HPDE6-E6E7 (cell line): Measurements from ENCODE around the gene ODAD2.
"Not testable (repeated sequence)": the region's sequence is repeated elsewhere in the genome, so short reads cannot be mapped to it uniquely, and the experiment has no call there.

ENCODE experiments used
- DNase-seq: peaks from one replicate; pipeline ENCODE4 v3.0.0; 2011; ENCODE audit warnings: missing footprints; ENCODE audit errors: extremely low spot score

The ODAD2 gene, protein sequence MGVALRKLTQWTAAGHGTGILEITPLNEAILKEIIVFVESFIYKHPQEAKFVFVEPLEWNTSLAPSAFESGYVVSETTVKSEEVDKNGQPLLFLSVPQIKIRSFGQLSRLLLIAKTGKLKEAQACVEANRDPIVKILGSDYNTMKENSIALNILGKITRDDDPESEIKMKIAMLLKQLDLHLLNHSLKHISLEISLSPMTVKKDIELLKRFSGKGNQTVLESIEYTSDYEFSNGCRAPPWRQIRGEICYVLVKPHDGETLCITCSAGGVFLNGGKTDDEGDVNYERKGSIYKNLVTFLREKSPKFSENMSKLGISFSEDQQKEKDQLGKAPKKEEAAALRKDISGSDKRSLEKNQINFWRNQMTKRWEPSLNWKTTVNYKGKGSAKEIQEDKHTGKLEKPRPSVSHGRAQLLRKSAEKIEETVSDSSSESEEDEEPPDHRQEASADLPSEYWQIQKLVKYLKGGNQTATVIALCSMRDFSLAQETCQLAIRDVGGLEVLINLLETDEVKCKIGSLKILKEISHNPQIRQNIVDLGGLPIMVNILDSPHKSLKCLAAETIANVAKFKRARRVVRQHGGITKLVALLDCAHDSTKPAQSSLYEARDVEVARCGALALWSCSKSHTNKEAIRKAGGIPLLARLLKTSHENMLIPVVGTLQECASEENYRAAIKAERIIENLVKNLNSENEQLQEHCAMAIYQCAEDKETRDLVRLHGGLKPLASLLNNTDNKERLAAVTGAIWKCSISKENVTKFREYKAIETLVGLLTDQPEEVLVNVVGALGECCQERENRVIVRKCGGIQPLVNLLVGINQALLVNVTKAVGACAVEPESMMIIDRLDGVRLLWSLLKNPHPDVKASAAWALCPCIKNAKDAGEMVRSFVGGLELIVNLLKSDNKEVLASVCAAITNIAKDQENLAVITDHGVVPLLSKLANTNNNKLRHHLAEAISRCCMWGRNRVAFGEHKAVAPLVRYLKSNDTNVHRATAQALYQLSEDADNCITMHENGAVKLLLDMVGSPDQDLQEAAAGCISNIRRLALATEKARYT

DNA sequence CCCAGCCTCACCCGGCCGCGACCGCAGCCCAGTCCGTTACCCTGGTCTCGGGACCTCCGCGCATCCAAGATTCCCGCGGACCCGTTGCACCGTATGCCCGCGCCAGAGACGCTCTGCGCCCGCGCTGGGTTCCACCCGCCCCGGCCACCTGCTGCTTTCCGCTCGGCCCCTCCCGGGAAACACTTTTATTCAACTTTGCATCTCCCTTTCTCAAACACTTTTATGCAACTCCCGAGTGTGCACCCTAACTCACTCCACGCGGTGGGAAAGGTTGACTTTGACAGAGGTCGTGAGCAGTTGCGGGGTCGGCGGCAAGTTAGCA lies at the start of gene ODAD2:
Gene ODAD2, minus strand, starts transcription at position 126 of the 322 bp plus-strand sequence. CDS start 3,937 bp downstream, outside the sequence.
- DNase-seq: no peak

DNA sequence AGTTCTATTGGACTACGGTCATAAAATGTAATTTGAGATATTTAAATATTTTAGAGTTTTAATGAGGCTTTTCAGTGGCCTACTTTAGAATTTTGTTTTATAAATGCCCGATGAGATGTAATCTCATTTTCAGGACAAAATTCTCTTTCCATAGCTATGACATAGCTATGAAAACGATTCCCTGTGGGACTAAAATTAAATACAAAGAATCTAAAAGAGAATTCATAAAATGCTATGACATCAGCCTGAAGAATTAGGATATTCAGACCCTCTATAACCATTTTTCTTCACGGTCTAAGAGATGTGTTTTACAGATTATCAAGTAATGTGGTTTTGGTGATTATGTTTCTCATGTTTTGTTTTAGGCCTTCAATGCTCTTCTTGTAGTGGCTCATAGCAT lies 48.2 kb upstream of the ODAD2 start:
- no peak for DNase-seq

DNA sequence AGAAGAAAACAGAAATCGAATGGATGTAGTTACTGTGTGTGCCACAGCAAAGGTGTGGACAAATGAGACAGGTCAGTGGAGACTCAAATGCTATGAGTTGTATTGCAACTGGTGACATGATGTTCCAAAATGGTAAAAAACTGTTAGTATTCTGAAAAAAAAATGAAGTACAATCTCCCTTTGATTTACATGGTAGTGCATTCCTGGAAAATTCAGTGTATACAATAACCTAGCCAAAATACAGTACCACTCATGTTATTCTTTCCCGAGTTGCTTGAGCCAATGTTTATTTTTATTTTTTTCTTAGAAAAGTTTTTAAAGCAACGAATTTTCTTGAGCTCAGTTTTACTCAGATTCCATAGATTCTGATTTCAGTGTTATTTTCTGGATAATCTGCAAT lies 47.7 kb upstream of the ODAD2 start:
- no peak for DNase-seq

DNA sequence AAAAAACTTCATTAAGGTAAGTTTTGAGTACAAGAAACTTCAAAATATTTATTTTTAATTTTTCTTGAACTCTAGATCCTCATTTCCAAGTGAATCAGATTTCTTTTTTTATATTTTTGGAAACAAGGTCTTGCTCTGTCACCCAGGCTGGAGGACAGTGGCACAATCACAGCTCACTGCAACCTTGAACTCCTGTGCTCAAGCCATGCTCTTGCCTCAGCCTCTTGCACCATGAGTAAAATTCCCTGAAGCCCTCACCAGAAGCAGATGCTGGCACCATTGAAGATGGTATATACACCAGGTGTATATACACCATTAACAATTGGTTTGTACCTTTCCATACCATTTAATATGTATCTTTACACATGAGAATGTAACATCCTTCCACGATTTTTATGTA lies 45.1 kb upstream of the ODAD2 start:
- no peak for DNase-seq

DNA sequence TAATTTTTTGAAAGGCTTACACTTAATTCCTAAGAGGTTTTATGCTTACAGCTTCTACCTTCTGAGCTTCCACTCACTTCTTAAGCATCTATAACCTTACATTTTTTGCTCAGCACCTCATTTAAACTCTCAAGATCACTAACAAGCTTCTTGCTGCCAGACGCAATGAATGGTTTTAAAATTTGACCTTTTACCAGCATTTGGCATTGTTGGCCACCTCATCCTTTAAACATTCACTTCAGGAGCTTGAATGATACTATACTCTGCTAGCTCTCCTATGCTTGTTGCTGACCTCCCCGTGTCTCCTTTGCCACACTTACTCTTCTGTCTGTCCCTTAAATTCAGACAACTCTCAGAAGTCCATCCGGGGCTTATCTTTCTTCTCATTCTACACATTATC lies 37.7 kb upstream of the ODAD2 start:
- no peak for DNase-seq

DNA sequence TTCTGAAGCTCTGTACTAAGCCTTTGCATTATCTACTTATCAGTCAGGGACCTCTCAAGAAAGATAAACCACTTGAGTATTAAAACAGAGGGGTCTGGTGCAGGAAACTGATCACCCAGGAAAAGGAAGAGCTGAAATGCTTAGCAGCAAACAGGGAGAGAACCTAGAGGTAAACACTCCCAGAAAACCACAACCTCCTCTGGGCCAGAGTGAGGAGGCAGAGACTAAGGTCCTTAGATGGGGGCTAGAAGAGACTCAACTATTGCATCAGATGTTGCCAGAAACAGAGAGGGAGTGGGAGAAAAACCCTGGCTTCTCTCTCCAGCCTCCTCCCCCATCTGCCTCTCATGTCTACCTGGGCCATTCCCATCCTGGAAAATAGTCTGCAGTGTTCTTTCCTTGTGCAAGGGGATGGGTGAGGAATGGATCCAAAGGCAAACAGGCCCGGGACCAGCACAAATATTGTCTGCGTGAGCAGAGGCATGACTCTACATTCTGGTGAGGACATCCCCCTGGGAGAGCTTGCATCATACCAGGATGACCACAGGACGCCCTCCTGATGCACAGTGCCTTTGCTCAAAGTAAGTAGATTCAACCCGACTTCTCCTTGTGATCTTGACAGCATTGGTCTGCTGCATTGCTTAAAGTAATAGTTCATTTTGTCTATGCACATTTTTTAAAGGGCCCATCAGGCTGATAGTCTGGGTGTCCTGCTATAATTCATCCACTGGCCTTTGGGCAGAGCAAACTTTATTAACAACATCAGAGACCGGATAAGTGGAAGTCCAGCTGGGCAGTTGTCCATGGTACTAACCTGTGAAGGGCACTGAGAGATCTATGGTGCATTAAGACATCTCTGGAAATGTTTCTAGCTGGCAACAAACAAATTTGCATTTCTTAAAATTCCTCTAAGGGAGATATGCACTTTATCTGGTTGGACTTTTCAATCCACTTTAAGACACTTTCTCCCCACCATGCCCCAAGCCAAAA lies 22.4 kb upstream of the ODAD2 start:
- DNase-seq: no peak

DNA sequence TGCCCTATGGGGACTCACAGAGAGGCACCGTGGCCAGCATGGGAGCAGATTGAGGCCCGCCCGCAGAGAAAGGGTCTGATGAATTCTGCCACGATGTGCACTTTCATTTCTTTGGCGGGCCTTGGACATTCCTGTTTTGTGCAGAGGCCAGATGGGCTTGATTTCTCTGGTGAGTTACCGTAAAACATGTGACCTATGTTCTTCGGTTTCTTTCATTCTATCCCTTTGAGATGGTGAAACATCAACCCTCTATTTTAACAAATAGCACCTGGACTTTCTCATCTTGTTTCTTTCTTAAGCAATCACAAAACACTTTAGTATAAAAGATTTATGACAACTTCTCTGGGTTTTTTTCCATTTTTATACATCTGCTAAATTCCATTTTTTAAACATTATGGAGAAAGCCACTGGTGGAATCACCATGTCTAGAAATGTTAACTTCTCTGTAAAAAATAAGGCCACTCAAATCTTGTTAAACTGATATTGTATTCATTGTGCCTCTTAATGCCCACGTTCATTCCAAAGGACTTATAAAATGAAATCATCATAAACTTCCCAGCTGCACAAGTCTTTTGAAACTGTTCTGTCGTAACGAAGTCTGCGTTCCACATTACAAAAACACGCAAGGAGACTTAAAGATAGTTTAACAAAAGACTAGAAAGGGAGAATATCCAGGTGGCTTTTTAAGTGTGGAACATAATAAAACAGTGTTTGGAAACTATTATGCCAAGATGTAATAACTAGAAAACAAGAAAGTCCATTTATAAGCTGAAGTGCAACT lies 21.4 kb upstream of the ODAD2 start:
- DNase-seq: no peak

DNA sequence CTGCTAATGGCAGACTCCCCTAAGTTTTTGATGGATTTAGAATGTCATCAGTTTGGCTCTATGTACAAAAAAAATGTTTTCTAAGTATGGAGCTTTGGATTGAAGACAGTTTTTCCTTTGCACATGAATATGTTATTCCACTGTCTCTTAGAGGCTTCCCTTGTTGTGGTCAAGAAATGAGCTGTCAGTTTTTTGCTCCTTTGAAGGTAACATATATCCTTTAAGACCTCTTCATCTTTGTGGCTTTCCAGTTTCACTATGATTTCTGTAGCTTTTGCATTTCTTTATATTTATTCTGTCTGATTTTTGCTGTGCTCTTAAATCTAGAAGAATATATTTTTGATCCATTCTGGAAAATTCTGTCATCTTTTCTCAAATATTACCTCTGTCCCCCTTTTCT lies 15.8 kb upstream of the ODAD2 start:
- DNase-seq: no peak

DNA sequence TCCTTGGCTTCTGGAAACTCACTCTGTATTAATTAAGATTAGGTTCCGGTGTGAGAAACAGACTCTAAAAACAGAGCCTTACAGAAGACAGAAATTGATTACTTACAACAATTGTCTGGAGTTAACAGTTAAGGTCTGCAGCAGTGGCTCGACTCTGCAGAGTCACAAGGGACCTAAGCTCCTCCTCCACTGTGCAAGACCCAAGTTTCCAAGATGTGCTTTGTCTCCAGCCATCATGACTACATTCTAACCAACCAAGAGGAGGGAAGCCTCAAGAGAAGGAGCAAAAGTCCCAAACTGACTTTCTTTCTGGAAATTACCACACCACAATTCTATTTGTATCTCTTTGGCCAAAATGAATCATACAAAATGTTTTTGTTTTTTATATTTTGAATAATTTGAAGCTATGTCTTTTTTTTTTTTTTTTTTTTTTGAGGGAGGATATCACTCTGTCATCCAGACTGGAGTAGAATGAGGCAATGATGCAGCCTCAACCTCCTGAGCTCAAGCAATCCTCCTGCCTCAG lies 14.2 kb upstream of the ODAD2 start:
- DNase-seq: no peak

DNA sequence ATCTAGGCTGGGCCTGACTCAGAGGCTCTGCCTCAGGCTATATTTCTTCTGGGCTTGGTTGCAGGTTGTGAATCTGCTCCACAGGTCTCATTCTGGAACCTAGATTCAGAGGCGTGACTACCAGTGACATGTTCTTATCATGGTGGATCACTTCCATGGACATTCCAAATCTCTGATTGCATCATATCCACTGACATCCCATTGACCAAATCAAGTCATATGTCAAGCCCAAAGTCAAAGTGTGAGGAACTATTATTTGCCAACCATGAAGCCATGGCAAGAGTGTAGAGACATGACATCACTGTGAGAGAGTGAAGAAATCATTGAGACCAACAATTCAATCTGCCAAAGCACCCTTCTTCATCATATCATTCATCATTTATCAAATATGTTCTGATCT lies 11.9 kb upstream of the ODAD2 start:
- DNase-seq: no peak

DNA sequence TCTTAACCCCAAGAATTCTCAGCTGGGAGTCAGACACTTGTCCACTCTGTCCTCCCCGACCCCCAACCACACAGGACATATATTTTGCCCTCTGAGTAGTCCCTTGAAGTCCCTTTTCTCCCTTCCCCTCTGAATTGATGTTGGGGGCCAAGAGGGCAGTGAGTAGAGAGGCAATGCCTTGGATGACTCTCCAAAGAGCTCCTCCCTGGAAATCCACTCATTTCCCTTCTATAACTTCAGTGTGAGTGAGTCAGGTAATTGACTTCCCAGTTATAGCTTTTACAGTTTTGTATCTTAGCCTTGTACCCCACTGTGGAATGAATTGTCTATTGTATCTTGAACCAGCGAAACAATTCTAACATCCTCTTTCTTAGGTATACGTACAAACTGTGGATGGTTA lies 9.2 kb upstream of the ODAD2 start:
- DNase-seq: no peak

DNA sequence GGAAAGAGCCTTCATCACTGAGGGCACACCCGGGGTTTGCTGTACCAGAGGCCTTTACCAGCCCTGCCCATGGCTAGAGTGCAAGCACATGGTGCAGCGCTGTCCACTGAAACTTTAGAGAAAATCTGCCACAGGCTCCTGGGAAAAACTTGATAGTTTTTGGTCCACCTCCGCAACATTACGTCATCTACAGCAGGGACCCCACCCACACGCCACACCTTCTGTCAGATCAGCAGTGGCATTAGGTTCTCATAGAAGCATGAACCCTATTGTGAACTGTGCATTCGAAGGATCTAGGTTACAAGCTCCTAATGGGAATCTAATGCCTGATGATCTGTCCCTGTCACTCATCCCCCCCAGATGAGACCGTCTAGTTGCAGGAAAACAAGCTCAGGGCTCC lies 2.5 kb upstream of the ODAD2 start:
- DNase-seq: no peak

DNA sequence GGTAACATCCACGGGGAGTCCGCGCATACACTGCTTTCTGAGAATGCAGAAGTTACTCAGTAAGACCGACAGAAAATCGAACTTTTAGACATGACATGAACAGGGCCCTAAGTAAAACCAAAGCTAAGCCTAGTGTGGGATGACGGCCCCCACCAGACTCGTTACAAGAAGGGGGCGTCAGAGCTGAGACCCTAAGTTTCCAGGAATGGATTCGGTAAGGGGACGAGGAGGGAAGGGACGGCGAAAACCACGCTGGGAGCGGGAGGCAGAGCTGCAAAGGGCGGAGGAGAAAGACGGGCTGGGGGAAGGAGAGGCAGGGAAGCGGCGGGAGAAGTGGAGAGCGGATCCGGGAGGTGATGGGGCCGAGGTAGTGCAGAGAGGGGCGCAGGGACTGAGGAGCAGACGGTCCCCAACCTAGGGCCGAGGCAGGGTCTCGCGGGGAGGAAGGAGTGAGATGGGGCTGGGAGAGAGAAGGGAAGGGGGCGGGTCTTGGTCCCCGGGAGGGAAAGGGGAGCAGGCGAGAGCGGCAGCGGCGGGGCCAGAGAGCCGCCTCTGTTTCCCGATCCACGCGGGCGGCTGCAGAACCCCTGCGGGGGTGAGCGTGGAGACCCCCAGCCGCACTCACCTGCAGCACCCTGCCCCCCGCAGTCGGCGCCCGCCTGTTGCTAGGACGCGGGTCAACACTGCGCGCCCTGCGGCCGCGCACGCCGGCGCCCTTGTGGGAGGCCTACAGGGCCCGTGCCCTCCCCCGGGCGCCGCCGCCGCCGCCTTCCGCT lies 513 bp downstream of the ODAD2 start:
- no peak for DNase-seq

DNA sequence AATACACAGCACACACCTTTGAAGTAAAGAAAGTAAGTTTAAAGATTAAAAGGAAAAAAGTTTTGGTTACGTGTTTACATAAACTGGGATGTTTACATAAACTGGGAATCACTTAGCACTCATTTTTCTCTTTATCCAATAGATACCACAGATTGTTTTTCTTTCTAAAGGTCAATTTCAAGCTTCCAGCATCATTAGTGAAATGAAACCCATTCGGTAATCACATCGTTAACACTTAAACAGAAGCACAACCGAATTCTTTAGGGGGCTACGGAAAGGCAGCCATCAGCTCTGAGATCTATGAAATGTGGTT lies 1.1 kb downstream of the ODAD2 start:
- DNase-seq: no peak

DNA sequence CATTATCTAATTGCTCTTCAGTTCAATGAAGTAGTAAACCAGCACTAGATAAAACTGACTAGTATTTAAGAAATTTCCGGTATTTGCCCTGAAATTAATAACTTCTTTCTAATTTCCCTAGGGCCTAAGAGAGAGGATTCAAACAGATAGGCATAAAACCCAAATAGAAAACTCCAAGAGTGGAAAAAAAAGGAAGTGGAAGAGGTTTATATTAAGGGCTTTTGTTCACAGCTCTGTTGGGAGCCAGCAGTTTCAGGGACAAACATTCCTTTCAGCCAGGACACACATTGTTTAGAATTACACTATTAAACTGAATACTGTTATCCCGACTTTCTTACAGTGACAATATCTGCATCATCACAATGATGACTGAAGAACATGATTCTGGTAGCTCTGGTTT lies 3.6 kb downstream of the ODAD2 start:
- no peak for DNase-seq

DNA sequence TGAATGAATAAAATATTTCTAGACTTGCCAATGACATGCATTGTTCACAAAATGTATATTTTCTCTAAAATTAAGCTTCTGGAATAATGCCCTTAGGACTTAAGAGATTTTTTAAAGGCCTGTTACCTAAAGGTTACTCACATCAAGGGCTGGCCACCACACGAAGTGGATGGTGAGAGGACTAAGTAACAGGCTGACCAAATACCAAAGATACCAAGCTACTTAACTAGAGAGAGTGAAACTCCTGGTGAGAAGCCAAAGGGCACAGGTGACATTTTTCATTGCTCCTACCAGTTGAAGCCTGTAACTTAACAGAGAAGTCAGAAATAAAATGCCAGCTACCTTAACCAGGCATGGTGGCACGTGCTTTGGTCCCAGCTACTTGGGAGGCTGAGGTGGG lies 9.5 kb downstream of the ODAD2 start:
- DNase-seq: not testable (repeated sequence)

DNA sequence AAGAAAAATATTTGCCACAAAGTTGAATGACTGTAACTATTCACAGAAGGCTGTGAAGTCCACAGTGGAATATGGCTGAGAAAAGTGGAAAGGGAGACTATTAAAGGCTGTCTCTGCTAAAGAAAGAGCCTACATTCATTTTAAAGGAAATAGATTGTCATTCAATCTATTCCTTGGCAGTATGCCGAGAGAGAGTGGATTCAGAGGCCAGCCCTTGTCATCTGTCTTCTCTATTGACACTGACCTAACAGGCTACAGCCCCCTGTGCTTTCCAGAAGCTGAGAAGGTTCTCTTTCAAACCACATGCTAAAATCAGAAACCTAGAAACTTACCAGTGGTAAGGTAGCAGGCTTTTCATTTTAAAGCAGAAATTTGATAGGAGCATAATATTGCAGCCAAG lies 12.1 kb downstream of the ODAD2 start:
- DNase-seq: no peak

DNA sequence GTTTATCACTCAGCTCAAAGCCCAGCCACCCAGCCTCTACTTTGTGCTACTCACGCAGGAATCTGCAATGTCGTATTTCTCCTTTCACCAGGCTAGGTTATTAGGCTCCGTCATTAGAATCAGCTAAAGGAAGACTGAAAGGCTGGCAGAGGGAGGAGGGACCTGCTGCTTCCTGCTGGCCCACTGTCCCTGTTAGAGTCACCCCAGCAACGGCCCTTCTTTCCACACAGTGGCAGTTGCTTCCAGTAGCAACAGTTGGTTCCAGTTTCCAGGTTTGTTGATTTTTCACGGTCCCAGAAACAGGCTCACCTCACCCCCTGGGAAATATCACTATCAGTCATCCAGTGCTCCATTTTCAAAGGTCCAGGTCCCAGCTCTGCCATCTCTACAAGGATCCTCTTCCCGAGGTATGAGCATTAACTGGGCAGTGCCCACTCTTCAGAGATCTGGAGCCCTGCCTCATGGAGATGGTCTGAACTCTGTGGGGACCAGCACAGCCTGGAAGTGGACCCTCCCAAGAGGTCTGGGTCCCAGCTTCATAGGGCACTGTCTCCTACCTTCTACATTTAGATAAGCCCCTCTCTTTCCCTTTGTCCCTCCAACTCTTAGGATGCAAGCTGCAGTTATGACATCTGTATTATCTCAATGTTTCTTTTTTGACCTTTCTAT lies 15.9 kb downstream of the ODAD2 start:
- DNase-seq: no peak

DNA sequence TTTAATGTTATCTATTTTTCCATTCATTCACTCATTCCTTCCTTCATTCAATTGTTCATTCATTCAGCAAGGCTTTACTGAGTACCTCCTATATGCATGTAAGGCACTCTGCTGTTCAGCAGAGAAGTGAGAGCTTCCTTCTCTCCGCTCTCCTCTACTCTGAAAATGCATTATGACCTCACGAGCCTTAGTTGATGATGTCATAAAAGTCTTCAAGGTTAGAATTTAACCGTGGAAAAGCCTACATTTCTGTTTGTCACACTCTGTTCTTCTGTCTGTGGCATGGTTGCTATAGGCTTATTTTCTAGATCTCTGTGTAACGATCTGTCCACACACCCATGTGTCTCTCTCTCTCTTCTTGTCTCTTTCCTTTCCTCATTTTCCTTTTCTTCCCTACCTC lies 17.1 kb downstream of the ODAD2 start:
- no peak for DNase-seq
